RPMI7951 (cell line): ENCODE data around the gene RTP2. TPM values are rescaled to one million over a fixed set of nuclear protein-coding genes. Genes with fewer than 3 reads are reported as not detected.

Source experiments
- DNase-seq: peaks from one replicate; pipeline ENCODE4 v3.0.0-alpha.2; 2012; ENCODE audit warnings: low read depth
- total RNA-seq: library from RNA; depleted of rRNA; stranded (reverse); fragments of >200 nt; shearing (Covaris generic); gene quantifications from 2 replicates; pipeline ENCODE4 v1.2.3, GENCODE V29; 2014

RTP2 gene
- total RNA-seq, 1 experiment from 2014 or later = not detected

DNA sequence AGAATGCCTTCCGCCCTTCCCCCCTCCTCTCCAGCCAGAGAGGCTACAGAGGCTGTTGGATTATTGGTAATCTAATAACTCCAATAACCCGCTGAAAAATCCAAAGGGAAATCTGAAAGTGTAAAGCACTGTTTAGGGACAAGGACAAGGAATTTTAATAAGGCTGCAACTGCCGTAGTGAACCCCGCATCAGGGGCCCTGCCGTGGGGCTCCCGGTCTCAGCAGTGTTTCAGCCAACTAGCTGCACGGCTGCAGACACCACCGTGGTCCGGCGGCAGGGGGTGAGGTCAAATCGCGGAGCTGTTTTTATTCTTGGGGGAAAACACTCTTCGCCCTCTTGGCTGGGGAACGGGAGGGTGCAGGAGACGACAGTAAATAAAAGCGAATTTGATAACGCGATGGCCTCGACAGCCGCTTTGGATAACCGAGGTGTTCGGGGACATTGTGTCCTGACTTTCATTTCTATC is 36.8 kb upstream of the RTP2 start:
- DNase-seq = no peak

DNA sequence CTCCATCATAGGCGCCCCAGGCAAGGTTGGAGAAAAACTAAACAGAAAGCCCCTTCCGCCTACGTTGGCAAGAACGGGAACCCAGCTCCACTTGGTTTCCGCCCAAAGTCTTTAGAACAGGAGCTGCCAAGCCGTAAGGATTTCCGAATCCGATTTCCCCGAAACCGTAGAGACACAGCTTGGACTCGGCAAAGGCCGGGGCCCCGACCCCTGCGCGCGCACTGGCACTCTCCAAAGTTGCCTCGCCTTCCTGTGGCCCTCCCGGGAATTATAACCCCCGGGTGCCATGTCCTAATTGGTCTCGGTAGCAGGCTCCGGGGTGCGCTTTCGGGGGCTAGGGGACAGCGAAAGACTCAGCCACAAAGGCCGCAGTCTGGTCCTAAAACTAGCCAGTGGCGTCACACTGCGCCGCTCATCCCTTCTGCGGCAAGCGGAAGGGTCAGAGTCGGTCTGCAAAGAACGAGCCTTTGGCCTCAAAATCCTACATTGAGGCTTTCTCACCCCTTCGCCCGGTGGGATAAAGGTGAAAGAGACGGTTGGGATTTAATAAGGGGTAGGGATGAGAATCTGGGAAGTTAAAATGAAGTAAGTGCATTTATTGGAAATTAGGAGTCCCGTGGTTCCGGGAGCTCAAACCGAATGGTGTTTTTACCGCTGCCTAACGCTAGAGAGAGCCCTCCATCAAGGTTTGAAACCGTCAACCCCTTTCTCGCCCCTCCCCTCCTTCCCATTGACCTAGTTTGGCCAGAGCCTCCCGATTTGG is 36.2 kb upstream of the RTP2 start:
- DNase-seq = peak; percentile 89

DNA sequence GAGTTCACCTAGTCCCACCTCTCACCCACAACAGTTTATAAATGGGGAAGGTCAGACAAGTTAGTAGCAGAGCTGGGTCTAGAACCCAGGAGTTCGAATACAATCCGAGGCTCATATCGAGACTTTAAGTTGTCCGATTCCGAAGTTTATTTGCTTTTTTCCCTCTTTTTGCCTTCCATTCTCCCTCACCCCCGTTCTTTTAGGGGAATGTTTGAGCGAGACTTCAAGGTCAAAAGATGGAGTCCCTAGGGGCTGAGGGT is 35.6 kb upstream of the RTP2 start:
- DNase-seq = no peak

DNA sequence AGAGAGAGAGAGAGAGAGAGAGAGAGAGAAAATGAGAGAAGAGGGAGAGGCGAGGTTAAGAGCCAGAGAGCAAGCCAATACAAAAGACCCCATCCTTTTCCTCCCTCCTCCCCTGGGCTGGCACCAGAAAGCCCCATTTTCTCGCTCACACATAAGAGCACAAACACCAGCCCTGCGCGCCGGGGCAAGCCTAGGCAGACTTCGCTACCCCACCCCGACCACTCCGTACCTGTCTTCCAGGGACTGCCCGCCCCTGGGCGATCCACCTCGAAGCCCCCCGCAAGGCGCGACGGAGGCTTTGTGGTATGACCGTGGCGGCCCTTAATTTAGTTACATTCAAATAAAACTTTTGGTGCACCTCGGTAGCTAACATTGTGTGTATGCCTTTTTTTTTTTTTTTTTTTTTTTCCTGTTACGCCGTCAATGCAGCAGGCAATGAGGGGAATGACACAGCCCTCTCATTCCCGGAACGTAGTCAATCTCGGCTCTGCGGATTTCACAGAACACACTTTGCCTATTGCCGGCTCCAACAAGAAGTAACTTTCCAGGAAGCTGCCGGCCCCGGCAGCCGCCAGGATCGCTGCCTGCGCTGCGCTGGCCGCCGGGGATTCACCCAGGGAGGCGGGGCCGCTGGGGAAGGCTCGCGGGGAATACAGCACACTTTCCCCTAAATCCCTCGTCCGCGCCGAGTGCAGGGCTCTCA is 35.2 kb upstream of the RTP2 start:
- DNase-seq = peak; percentile 70

DNA sequence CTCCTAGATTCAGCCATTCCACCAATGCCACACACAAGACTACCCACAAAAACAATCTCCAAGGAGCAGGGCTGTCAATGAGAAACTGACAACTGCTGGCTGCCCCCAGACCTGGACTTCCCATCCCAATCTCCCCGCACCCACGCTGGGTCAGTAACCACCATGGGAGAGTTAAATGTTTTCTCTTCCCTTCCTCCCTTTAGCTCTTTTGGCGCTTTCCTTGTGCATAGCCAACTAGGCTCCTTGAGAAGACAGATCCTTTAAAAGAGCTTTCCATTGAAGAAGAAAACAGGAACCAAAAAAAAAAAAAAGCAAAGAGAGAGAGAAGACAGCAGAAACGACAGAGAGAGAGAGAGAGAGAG is 34.6 kb upstream of the RTP2 start:
- DNase-seq = no peak

DNA sequence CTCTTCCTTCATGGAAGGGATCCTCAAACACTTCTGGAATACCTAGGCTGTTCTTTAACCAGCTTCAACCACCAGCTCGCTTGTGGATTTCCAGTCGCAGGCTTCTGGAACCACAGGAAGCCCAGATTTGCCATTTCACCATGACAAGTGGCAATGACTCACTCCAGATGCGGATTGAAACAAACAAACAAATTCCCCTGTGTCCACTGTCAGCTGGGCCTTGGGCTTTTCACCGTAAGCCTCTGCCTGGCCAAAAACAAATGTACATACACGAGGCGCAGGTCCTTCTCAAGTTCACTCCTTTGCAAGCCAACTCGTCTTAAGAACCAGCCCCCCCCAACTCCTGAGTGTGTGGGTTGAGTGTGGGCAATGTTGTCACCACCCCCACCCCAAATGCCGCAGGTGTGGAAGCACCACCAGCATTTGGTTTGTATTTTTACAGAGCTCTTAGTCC is 34.1 kb upstream of the RTP2 start:
- DNase-seq = peak; percentile 82

DNA sequence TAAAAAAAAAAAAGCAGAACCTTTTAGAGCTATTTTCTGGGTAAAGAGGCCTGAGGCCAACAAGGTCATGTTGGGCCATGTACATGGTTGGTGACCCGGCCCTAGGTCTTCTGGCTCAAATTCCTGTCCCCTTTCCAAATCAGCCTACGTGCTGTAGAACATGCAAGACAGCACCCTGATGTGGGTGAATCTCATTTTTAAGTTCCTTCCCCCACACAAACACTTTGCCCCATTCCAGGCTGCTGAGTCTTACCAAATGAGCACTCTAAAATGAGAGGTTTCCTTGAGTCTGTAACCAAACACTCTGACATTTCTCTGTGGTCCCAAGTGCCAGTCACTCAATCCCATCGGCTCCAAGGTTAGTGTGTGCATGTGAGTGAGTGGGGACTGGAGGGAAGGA is 33.5 kb upstream of the RTP2 start:
- DNase-seq = peak; percentile 29

DNA sequence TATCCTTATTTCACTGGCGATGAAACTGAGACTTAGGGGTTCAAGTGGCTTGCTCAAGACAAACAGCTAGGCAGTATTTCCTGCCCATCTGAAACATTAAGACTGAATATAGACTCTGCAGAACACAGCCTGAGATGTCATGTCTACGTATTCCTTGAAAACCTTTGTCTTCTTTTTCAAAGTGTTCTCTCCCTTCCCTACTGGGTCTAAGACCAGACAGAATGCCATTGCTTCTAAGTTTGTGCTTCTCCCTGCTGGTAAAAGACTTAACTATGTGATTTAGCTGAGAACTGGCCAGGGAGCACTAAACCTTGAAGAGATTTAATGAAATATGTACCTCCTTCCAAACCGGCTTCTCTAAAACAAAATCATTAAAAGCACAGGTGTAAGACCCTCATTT is 33.0 kb upstream of the RTP2 start:
- DNase-seq = no peak

DNA sequence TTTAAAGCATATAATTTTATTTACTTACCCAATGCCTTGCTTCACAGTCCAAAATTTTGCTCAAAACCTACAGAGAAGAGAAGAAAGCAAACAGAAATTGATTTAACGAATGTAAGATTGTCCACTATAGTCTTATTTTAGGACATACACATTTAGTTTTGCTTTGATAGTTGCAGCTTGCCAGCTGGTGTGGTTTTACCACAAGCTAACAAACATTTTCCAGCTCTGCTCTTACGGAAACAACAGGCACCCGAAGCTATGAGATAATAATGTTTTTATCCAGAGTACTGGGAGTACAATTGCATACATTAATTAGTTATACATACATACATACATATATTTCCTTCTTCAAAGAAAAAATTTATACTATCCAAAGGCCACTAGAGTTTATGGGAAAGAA is 32.5 kb upstream of the RTP2 start:
- no peak for DNase-seq

DNA sequence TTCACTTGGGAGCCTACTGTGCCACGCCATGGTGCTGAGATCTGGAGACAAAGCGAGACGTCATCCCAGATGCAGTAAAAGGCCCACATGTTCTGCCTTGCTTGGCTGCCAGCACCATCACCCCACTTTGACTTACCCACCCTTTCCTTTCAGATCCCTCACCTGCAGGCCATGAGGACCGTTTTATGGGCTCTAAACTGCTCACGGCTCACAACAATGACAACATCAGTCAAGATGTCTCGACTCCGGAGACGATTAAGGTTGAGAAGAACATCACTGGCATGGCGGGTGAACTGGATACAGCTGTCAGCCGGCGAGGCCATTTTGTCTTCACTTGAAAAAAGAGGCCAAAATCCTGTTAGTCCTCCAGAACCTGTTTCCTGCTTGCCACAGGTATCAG is 31.0 kb upstream of the RTP2 start:
- no peak for DNase-seq

DNA sequence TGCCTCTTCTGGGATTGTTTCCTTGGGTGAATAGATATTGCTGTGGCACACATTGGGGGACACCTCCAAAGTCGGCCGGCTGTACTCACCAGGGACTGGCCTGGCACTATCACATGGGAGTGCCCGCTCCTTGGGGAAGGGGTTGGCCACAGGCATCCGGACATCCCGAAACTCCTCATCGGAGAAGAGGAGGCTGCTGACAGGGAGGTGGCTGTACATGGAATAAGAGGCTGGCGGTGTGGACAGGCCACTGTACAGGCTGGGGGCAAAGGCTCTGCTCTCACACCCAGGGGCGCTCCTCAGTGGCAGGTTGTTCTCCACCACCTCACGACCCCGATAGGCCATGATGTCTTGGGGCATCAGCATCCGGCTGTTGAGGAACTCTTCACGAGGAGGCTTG is 27.2 kb upstream of the RTP2 start:
- no peak for DNase-seq

DNA sequence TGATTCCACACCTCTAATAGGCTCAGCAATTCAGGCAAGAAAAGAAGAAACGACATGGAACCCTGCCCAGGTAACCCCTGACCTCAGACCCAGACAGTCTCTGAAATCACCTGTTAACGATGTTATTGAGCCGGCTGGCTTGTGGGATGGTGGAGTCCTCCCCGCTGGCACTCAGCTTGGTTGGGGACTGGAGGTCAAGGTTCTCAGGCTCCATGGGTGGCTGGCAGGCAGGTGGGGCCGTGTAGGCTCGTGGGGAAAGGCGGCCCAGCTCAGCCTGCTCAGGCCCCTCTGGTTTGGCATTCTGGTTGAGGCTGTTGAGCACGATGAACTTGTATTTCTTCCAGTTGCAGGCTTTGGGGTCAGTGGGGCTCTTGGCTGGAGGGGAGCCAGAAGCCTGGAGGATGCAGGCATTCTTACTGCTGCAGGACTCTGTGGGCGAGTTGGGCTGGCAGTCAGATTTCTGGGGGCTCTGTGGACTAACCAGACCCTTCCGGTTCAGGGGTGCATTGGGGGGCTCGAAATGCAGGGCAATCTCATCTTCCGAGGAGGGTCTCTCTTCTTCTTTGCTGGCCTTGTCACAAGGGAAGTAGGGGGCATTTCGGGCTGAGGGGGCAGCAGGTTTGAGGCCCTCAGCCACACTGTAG is 26.7 kb upstream of the RTP2 start:
- DNase-seq = no peak

DNA sequence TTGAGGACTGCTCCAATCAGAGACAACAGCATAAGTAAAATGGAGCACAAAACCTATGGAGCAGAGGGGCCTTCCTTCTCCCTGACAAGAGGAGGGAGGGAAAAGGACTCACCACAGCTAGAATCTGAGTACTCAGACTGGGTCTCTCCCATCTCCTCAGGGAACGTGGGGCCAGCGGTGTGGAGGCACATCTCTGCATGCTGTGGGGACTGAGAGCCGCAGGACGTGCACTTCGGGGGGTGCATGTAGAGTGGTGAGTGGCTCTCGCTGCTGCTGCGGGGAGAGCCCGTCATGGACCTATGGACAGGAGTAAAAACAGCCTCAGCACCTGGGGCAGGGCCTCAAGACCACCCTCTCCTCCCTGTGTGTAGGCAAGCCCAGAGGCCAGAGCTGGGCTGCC is 25.9 kb upstream of the RTP2 start:
- DNase-seq = no peak

DNA sequence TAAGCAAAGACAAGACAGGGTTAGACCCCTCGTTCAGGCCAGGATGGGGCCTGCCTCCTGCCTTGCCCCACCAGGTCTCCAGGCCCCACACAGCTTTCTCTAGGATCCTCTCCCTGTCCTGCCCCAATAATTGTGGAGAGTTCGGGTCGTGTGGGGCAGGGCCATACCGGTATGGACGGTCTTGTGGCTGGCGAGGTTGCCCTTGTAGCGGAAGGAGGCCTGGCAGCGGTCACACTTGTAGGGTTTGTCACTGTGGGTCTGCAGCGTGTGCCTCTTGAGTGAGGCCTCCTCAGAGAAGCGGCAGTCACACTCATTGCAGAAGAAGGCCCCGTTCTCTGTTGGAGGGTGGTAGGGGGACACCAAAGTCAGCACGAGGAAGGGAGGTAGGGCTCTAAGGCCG is 24.2 kb upstream of the RTP2 start:
- DNase-seq = no peak

DNA sequence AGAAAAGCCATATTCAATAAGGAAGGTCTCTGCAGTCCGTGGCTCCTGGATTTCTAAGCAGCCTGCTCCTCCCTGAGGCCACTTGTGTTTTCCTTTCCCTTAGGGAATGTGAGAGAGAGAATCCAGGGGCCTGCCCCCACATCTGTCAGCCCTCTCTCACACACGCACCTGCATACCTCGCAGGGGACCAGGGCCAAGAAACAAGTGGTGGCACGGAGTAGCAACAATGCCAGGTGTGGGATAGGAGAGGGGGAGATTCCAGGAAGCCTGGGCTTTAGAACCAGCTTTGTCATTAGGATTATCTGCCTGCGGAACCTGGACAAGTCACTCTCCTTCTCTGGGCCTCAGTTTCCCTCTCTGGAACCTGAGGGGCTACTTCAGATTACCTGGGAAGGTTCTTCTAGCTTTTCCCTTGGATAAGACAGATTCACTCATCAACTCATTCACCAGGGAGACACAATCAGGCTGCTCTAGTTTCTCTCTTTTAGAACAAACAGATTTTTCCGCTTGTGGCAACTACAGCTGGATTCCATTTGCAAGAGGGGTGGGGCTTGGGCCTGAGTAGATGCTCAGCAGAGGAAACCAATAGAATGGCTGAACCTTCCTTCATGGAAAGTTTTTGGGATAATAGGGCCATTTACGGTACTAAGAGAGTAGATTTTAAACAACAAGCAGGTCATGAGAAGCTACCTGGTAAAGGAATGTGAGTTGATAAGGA is 23.5 kb upstream of the RTP2 start:
- no peak for DNase-seq

DNA sequence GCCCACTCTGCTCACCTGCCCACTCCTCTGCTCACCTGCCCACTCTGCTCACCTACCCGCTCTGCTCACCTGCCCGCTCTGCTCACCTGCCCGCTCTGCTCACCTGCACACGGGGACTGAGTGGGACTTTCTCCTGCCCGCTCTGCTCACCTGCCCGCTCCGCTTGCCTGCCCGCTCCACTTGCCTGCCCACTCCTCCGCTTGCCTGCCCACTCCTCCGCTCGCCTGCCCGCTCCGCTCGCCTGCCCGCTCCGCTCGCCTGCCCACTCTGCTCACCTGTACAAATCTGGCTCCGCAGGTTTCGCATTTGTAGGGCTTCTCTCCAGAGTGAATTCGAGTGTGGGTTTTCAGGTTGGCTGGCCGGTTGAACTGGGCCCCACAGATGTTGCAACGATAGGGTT is 22.9 kb upstream of the RTP2 start:
- no peak for DNase-seq

DNA sequence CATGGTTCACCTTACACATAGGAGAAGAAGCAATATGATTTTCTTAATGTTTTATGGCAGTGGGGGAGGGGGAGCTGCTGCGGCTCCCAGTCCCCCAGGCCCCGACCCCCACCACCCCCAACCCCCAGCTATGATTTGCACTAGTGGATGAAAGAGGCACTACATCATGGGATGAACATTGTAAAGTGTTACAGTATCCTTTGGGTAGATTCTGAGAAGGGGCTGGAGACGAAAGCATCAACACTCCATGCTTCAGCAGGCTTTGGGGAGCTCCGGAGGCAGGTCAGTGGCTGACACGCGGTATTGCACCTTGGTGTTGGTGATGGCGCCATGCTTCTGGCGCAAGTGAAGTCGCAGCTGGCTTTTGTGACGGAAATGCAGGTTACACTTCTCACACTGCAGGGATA is 19.9 kb upstream of the RTP2 start:
- no peak for DNase-seq

DNA sequence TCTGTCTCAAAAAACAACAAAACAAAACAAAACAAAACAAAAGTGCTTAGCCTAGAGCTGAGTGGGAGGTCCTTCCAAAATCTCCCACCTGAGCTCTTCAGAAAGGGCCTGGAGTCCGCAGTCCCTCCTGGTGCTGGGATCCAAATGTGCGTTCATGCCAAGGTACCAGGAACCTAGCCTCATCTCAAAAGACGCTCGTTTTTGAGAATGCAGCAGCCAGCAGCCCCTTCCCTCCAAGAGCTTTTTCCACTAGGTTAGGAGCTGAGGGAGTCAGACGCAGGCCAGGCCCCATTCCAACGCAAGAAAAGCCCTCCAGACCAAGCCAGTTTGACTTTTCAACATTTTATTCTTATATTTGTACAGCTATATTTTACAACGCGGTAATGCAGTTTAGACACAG is 18.7 kb upstream of the RTP2 start:
- no peak for DNase-seq

DNA sequence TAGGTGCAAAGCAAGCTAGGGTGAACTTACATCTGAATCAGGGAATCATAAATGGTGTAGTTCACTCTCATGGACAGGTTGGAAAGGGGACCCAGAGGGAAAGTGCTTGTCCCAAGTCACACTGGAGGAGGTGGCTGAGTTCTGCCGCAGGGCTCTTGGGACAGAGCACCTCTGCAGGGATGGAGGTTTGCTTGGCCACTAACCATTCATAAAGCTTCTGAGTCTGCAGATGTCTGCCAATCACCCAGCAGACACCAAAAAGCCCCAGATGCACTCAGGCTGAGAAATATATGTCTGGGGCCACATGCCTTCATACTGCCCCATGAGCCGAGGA is 17.9 kb upstream of the RTP2 start:
- DNase-seq = no peak

DNA sequence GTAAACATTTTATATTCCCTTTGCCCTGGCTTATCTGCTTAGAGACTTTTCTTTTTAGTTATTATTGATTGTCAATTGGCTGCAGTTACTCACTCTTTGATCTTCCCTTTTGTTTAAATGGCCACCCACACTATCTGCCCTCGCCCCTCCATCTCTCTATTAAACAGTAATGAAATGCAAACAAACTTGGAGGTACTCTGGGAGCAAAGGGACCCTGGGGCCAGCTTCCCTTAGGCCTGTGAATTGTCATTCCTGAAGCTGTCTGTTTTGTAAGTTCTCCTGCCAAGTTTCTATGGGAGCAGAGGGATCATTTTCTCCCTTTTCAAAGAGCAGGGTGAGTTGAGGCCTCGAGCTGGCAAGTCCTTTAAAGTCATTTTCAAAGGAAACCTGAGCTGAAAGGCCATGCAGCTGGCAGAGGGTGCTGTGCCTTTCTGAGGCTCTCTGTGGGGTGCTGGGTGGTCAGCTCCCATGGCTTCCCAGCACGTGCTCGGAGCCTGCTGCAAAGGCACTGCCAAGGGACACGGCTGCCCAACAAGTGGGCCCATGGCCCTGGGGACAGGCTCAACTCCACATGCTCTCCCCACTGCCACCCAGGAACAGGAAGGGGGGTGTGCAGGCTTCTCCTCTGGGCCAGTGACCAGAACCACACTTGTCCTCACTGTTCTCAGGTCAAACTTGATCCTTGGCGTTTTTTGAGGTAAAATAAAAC is 17.4 kb upstream of the RTP2 start:
- DNase-seq = no peak

DNA sequence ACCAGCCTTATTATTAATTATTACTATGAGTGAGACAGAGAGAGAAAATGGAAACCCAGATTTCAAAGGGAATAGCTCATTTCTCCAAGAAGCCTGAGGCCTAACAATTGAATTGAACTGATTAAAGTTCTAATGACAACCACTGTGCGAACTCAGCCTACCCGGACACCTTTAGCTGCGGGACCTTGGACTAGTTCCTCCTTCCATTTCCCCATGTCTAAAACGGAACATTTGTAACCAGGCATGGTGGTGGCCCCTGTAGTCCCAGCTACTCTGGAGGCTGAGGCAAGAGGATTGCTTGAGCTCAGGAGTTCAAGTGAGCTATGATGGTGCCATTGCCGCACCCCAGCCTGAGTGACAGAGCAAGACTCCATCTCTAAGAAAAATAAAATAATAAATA is 16.4 kb upstream of the RTP2 start:
- DNase-seq = no peak

DNA sequence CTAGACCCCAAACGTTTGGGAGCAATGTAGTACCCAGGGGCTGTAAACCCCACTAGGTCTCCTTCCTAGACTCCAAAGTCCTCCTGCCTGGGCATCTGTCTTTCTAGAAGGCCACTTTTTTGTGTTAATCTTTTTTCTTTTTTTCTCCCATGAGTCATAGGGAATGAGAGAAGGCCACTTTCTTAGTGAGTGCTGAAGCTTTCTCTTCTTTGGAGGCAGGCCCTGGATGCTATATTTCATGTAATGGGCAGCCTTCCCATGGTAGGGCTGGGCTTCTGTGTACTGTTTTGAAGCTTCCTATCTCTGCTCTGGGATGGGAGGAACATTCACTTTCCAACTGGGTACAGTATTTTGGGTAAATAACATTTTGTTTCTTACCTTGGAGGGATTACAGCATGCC is 15.2 kb upstream of the RTP2 start:
- no peak for DNase-seq
